Sigmoid colon (tissue), 3 donors: Measurements from ENCODE around the gene PPP1R2C.

Experiments used
- POLR2A ChIP-seq, 2 donors: fragments of 450-650 bp; IDR thresholded peaks; one replicate each; pipeline ENCODE4 v1.6.1; 2016; ENCODE audit warnings: antibody characterized with exemption in 2 of 2, mild to moderate bottlenecking in 2 of 2, moderate library complexity in 2 of 2
- TF ChIP-seq, protein P1 (sequence below), 4 experiments: fragments of 450-650 bp in 3 of 4; fragments of 200-600 bp in 1 of 4; IDR thresholded peaks; one replicate each; pipeline ENCODE4 v1.5.1; 2016 to 2019; ENCODE audit warnings: antibody characterized with exemption in 4 of 4, mild to moderate bottlenecking in 3 of 4, moderate library complexity in 2 of 4

DNA sequence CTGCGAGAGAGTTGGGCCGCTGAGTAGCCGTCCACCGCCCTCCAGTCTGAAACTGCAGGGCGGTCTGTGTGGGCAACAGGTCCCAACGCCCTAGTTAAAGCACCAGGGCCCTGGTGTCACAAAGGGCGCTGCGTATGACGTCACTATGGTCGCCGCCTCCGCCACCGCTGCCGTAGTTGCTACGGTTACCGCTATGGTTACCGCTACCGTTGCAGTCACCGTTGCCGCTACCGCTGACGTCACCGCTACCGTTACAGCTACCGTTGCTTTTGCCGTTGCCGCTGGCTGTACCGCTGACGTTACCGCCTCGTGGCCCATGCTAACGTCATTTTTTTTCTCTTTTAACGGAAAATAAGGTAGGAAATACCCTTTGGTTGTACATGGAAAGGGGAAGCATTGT lies at the start of gene PPP1R2C:
- TF ChIP-seq, protein P1, sequence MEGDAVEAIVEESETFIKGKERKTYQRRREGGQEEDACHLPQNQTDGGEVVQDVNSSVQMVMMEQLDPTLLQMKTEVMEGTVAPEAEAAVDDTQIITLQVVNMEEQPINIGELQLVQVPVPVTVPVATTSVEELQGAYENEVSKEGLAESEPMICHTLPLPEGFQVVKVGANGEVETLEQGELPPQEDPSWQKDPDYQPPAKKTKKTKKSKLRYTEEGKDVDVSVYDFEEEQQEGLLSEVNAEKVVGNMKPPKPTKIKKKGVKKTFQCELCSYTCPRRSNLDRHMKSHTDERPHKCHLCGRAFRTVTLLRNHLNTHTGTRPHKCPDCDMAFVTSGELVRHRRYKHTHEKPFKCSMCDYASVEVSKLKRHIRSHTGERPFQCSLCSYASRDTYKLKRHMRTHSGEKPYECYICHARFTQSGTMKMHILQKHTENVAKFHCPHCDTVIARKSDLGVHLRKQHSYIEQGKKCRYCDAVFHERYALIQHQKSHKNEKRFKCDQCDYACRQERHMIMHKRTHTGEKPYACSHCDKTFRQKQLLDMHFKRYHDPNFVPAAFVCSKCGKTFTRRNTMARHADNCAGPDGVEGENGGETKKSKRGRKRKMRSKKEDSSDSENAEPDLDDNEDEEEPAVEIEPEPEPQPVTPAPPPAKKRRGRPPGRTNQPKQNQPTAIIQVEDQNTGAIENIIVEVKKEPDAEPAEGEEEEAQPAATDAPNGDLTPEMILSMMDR (IDR thresholded peaks at IDR 0.05) = no peak
- no peak for TF ChIP-seq POLR2A (IDR thresholded peaks at IDR 0.05)
